ENCODE measurements around the gene RHOA. TPM values are rescaled to one million over a fixed set of nuclear protein-coding genes. Genes with fewer than 3 reads are reported as not detected.
A peak's percentile ranks its signal among the peaks of the same experiment; 100 is the strongest.

RHOA gene
- total RNA-seq, 1 experiment from 2014 or later: 278 TPM

GRCh38 chr3:49370585-49371290, 41.0 kb downstream of the RHOA start:
- Histone ChIP-seq H3K9me3 (ENCODE audit: low read length) (no peaks in the 10 kb centered on the region), H3K27me3 (ENCODE audit: low read length) (no peaks in the 10 kb centered on the region), H3K9me2 (replicated peaks; ENCODE audit: low read length) (no peaks in the 10 kb centered on the region), H2AFZ (ENCODE audit: low read length) (no peak overlapping the region), H4K20me1 (ENCODE audit: low read length) (peaks cover 5% of the 10 kb centered on the region; the same call in 1 of the 2 replicates), H3F3A (ENCODE audit: low read length, unreplicated experiment) (no peaks in the 10 kb centered on the region), H3K9ac (ENCODE audit: low read length) (no peak overlapping the region), H3K4me3 (ENCODE audit: low read length) (no peak overlapping the region), H3K4me1 (ENCODE audit: insufficient read depth, low read length) (no peaks in the 10 kb centered on the region), H3K27ac (ENCODE audit: low read length) (no peak overlapping the region), H3K79me2 (ENCODE audit: low read length) (peaks cover 63% of the 10 kb centered on the region), H3K4me2 (ENCODE audit: low read length) (no peak overlapping the region), H3K36me3 (ENCODE audit: low read depth, low read length) (peaks cover 48% of the 10 kb centered on the region)
- POLR2A ChIA-PET (ENCODE audit: unreplicated experiment): no interaction called here
- BruUV-seq (replicated peaks): no TSS peak
- intact Hi-C loops (cut with micrococcal nuclease): no loop called here
- TF ChIP-seq EZH2 (IDR thresholded peaks at IDR 0.05; ENCODE audit: low read length, unreplicated experiment) (no peak), CTCF (conservative IDR thresholded peaks at IDR 0.05; ENCODE audit: low read depth, low read length) (no peak), EZH2phosphoT487 (IDR thresholded peaks at IDR 0.05; ENCODE audit: borderline replicate concordance, low read length) (no peak)
- ATAC-seq: no peak
- CTCF ChIA-PET: no interaction called here
- no peak for DNase-seq

- Histone ChIP-seq H2AFZ (ENCODE audit: low read length) (no peak overlapping the region), H3K79me2 (ENCODE audit: low read length) (peaks cover 30% of the 10 kb centered on the region), H3K4me3 (ENCODE audit: low read length) (no peak overlapping the region), H3F3A (ENCODE audit: low read length, unreplicated experiment) (peaks cover 10% of the 10 kb centered on the region), H3K36me3 (ENCODE audit: low read depth, low read length) (peaks cover 42% of the 10 kb centered on the region), H3K27ac (ENCODE audit: low read length) (no peak overlapping the region), H3K9me2 (replicated peaks; ENCODE audit: low read length) (no peaks in the 10 kb centered on the region), H3K9me3 (ENCODE audit: low read length) (no peaks in the 10 kb centered on the region), H3K4me1 (ENCODE audit: insufficient read depth, low read length) (peaks cover 18% of the 10 kb centered on the region), H3K27me3 (ENCODE audit: low read length) (no peaks in the 10 kb centered on the region), H3K9ac (ENCODE audit: low read length) (no peak overlapping the region), H3K4me2 (ENCODE audit: low read length) (no peak overlapping the region), H4K20me1 (ENCODE audit: low read length) (no peaks in the 10 kb centered on the region)
- CTCF ChIA-PET: no interaction called here
- TF ChIP-seq EZH2 (IDR thresholded peaks at IDR 0.05; ENCODE audit: low read length, unreplicated experiment) (no peak), EZH2phosphoT487 (IDR thresholded peaks at IDR 0.05; ENCODE audit: borderline replicate concordance, low read length) (no peak), CTCF (conservative IDR thresholded peaks at IDR 0.05; ENCODE audit: low read depth, low read length) (no peak)
- no TSS peak for BruUV-seq (replicated peaks)
- POLR2A ChIA-PET (ENCODE audit: unreplicated experiment): no interaction called here
- DNase-seq (no peak), ATAC-seq (no peak)
- intact Hi-C loops (cut with micrococcal nuclease): no loop called here
These were observed 49.2 kb downstream of the RHOA start for GRCh38 chr3:49362561-49362960.

GRCh38 chr3:49359623-49360022, 52.2 kb downstream of the RHOA start:
- Histone ChIP-seq H4K20me1 (ENCODE audit: low read length) (no peaks in the 10 kb centered on the region), H3K9me2 (replicated peaks; ENCODE audit: low read length) (no peaks in the 10 kb centered on the region), H3K79me2 (ENCODE audit: low read length) (peaks cover 32% of the 10 kb centered on the region), H2AFZ (ENCODE audit: low read length) (no peak overlapping the region), H3K4me3 (ENCODE audit: low read length) (no peak overlapping the region), H3K36me3 (ENCODE audit: low read depth, low read length) (peaks cover 37% of the 10 kb centered on the region), H3F3A (ENCODE audit: low read length, unreplicated experiment) (peaks cover 10% of the 10 kb centered on the region), H3K27ac (ENCODE audit: low read length) (peak overlapping the region; percentile 90; the same call in 1 of the 2 replicates), H3K9me3 (ENCODE audit: low read length) (no peaks in the 10 kb centered on the region), H3K4me1 (ENCODE audit: insufficient read depth, low read length) (peaks cover 25% of the 10 kb centered on the region), H3K27me3 (ENCODE audit: low read length) (no peaks in the 10 kb centered on the region), H3K4me2 (ENCODE audit: low read length) (no peak overlapping the region), H3K9ac (ENCODE audit: low read length) (no peak overlapping the region)
- ATAC-seq: no peak
- intact Hi-C loops (cut with micrococcal nuclease): loop anchor here (2.0 kb wide), 1 partner anchor 19 kb away; the partner anchor contains the start of gene USP4
- no TSS peak for BruUV-seq (replicated peaks)
- no peak for TF ChIP-seq CTCF (conservative IDR thresholded peaks at IDR 0.05; ENCODE audit: low read depth, low read length)
- TF ChIP-seq EZH2phosphoT487 (IDR thresholded peaks at IDR 0.05; ENCODE audit: borderline replicate concordance, low read length): no peak
- no peak for TF ChIP-seq EZH2 (IDR thresholded peaks at IDR 0.05; ENCODE audit: low read length, unreplicated experiment)
- peak; percentile 34 for DNase-seq
- ChIA-PET CTCF (no interaction called here), POLR2A (ENCODE audit: unreplicated experiment) (no interaction called here)

All from PC-3 (cell line).